H9 (cell line): Measurements from ENCODE around the gene RUNDC3A. TPM values are rescaled to one million over a fixed set of nuclear protein-coding genes. Genes with fewer than 3 reads are reported as not detected.

Source experiments
- DNase-seq: peaks from one replicate; pipeline ENCODE4 v3.0.0-alpha.2; 2017
- H2AFZ ChIP-seq: one replicate; pipeline ENCODE4 v1.6.1; 2013; ENCODE audit warnings: mild to moderate bottlenecking, low read length, control low read depth, moderate library complexity
- H2AK5ac ChIP-seq: 2 replicates; pipeline ENCODE4 v1.6.1; 2013; ENCODE audit warnings: low read length, control low read depth, mixed read lengths; ENCODE audit not compliant: insufficient read length
- H2BK120ac ChIP-seq: one replicate; pipeline ENCODE4 v1.6.1; 2013; ENCODE audit warnings: low read depth, mild to moderate bottlenecking, low read length, control low read depth, inconsistent platforms; ENCODE audit not compliant: poor library complexity, severe bottlenecking
- H2BK12ac ChIP-seq: 2 replicates; pipeline ENCODE4 v1.6.1; 2013; ENCODE audit warnings: low read length, control low read depth, mixed read lengths, low read depth; ENCODE audit not compliant: insufficient read length
- H2BK15ac ChIP-seq: 2 replicates; pipeline ENCODE4 v1.6.1; 2013; ENCODE audit warnings: low read depth, low read length, control low read depth
- H2BK20ac ChIP-seq: one replicate; pipeline ENCODE4 v1.6.1; 2013; ENCODE audit warnings: low read depth, mild to moderate bottlenecking, low read length, control low read depth, inconsistent platforms; ENCODE audit not compliant: poor library complexity, severe bottlenecking
- H2BK5ac ChIP-seq: 2 replicates; pipeline ENCODE4 v1.6.1; 2013; ENCODE audit warnings: low read length, control low read depth, mixed read lengths; ENCODE audit not compliant: insufficient read length
- H3K14ac ChIP-seq: 2 replicates; pipeline ENCODE4 v1.6.1; 2013; ENCODE audit warnings: low read length, control low read depth; ENCODE audit not compliant: insufficient read depth
- H3K18ac ChIP-seq: 2 replicates; pipeline ENCODE4 v1.6.1; 2013; ENCODE audit warnings: low read depth, mild to moderate bottlenecking, mixed read lengths, low read length, control low read depth; ENCODE audit not compliant: insufficient read length
- H3K23ac ChIP-seq: 2 replicates; pipeline ENCODE4 v1.6.1; 2013; ENCODE audit warnings: low read length, control low read depth, mixed read lengths, low read depth; ENCODE audit not compliant: insufficient read length
- H3K23me2 ChIP-seq: 2 replicates; pipeline ENCODE4 v1.6.1; 2013; ENCODE audit warnings: low read depth, mild to moderate bottlenecking, mixed read lengths, low read length, control low read depth; ENCODE audit not compliant: insufficient read length, poor library complexity, severe bottlenecking
- H3K27ac ChIP-seq: 2 replicates; pipeline ENCODE4 v1.5.1; 2013; ENCODE audit warnings: low read length, control low read depth, mixed read lengths, low read depth; ENCODE audit not compliant: insufficient read length
- H3K27me3 ChIP-seq: 2 replicates; pipeline ENCODE4 v1.6.1; 2013; ENCODE audit warnings: low read length, control low read depth, inconsistent platforms; ENCODE audit not compliant: insufficient read depth
- H3K4ac ChIP-seq: 2 replicates; pipeline ENCODE4 v1.6.1; 2013; ENCODE audit warnings: low read depth, mild to moderate bottlenecking, control low read depth, inconsistent platforms, low read length, moderate library complexity
- H3K4me1 ChIP-seq: 2 replicates; pipeline ENCODE4 v1.6.1; 2013; ENCODE audit warnings: low read length, control low read depth, inconsistent platforms; ENCODE audit not compliant: insufficient read depth
- H3K4me2 ChIP-seq: 2 replicates; pipeline ENCODE4 v1.6.1; 2013; ENCODE audit warnings: low read length, control low read depth, mixed read lengths; ENCODE audit not compliant: insufficient read length, insufficient read depth
- H3K56ac ChIP-seq: 2 replicates; pipeline ENCODE4 v1.6.1; 2013; ENCODE audit warnings: low read depth, mild to moderate bottlenecking, mixed read lengths, low read length, control low read depth; ENCODE audit not compliant: insufficient read length
- H3K79me1 ChIP-seq: 2 replicates; pipeline ENCODE4 v1.6.1; 2013; ENCODE audit warnings: low read depth, mild to moderate bottlenecking, moderate library complexity, low read length, control low read depth, inconsistent platforms; ENCODE audit not compliant: insufficient read depth, poor library complexity, severe bottlenecking
- H3K79me2 ChIP-seq: 2 replicates; pipeline ENCODE4 v1.6.1; 2013; ENCODE audit warnings: low read length, control low read depth, inconsistent platforms; ENCODE audit not compliant: insufficient read depth
- H3K9ac ChIP-seq: 2 replicates; pipeline ENCODE4 v1.6.1; 2013; ENCODE audit warnings: low read length, control low read depth, mixed read lengths; ENCODE audit not compliant: insufficient read length; ENCODE audit errors: extremely low read depth
- H3K9me3 ChIP-seq: one replicate; pipeline ENCODE4 v1.6.1; 2013; ENCODE audit warnings: low read depth, low read length, inconsistent platforms; ENCODE audit not compliant: control insufficient read depth
- H3T11ph ChIP-seq: one replicate; pipeline ENCODE4 v1.6.1; 2013; ENCODE audit warnings: mild to moderate bottlenecking, low read length, control low read depth, inconsistent platforms
- H4K20me1 ChIP-seq: one replicate; pipeline ENCODE4 v1.6.1; 2013; ENCODE audit not compliant: control insufficient read depth, insufficient read length, insufficient read depth
- H4K5ac ChIP-seq: 2 replicates; pipeline ENCODE4 v1.6.1; 2013; ENCODE audit warnings: low read depth, mild to moderate bottlenecking, mixed read lengths, low read length, control low read depth; ENCODE audit not compliant: insufficient read length
- H4K8ac ChIP-seq: replicated peaks from 2 replicates; pipeline ENCODE4 v1.6.1; 2013; ENCODE audit warnings: low read length, control low read depth, mixed read lengths, low read depth; ENCODE audit not compliant: insufficient read length
- H4K91ac ChIP-seq: 2 replicates; pipeline ENCODE4 v1.6.1; 2013; ENCODE audit warnings: low read depth, mild to moderate bottlenecking, moderate library complexity, mixed read lengths, low read length, control low read depth; ENCODE audit not compliant: insufficient read length
- H3K27ac Mint-ChIP-seq, 3 experiments: 2 replicates in 2 of 3; 3 replicates in 1 of 3; pipeline ENCODE4 v1.8.0; 2020 to 2021; ENCODE audit warnings: mixed read lengths in 3 of 3, mild to moderate bottlenecking in 1 of 3, moderate library complexity in 1 of 3
- H3K27me3 Mint-ChIP-seq: 2 replicates; pipeline ENCODE4 v1.8.0; 2021; ENCODE audit warnings: low read depth, mild to moderate bottlenecking, moderate library complexity, mixed read lengths
- H3K36me3 Mint-ChIP-seq, 3 experiments: 2 replicates in 2 of 3; 3 replicates in 1 of 3; pipeline ENCODE4 v1.8.0; 2020 to 2021; ENCODE audit warnings: low read depth in 3 of 3, mixed read lengths in 3 of 3; ENCODE audit not compliant: insufficient read depth in 1 of 3
- H3K4me1 Mint-ChIP-seq, 2 experiments: 2 replicates each; pipeline ENCODE4 v1.8.0; 2020; ENCODE audit warnings: mixed read lengths in 2 of 2
- H3K4me3 Mint-ChIP-seq, 2 experiments: 2 replicates in 1 of 2; 3 replicates in 1 of 2; pipeline ENCODE4 v1.8.0; 2020 to 2021; ENCODE audit warnings: mild to moderate bottlenecking in 2 of 2, mixed read lengths in 2 of 2, moderate library complexity in 1 of 2
- H3K9me3 Mint-ChIP-seq, 2 experiments: 2 replicates in 1 of 2; 3 replicates in 1 of 2; pipeline ENCODE4 v1.8.0; 2020; ENCODE audit warnings: mild to moderate bottlenecking in 2 of 2, mixed read lengths in 2 of 2, moderate library complexity in 1 of 2
- WGBS: extraction: QIAGEN DNeasy Blood & Tissue Kit; methylation state at CpG from one replicate; pipeline ENCODE4 v1.1.7; 2013; ENCODE audit warnings: missing lambda C conversion rate, low lambda C conversion rate, mixed read lengths; ENCODE audit not compliant: insufficient read length; ENCODE audit errors: extremely low coverage; 5-methylcytosine and 5-hydroxymethylcytosine counted together
- total RNA-seq: library from RNA; stranded (reverse); gene quantifications from 2 replicates; pipeline ENCODE4 v1.2.1, GENCODE V29; 2021
- TF ChIP-seq, protein P1 (sequence below): fragments of 200-600 bp; sonication (generic); conservative IDR thresholded peaks from 3 replicates; pipeline ENCODE4 v1.8.0; 2021; ENCODE audit warnings: antibody characterized with exemption, mild to moderate bottlenecking

RUNDC3A gene
- total RNA-seq, 1 experiment from 2014 or later: 3.8 TPM

DNA sequence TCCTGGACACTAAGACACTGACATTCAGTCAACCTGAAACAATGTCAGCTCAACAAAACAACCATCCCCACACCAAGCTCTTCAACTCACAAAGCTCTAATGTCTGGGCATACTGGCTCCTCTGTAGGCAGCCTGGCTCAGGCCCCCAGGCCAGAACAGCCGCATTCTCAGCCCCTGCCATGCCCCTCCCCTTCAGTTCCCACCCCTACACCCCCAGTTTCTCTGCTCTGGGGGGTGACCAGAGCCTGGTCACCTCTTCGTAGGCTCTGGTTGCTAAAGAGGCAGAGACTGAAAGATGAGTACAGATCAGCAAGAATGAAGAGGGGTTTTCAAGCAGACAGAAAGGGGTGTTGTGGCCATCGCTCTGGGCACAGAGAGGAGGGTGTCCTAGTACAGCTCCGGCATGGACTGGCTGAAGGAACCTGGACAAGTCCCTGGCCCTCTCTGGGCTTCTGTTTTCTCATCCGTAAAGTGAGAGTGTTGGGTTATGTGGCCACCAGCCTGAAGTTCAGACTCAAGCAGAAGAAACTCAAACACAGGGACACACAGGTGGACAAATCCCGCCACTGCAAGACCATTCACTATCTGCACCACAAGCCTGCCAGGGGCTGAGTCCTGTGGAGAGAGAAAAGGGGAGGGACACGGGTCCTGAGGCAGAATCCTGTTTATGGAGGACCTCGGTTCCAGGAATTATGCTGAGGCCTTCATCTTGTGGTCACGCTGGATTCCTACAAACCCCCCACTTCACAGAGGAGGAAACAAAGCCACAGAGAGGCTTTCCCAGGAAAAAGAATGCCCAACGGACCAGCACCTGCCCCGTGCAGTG, 39.5 kb upstream of the RUNDC3A start:
- Mint-ChIP-seq H3K36me3 (no peaks in the 10 kb centered on the region; a peak in 1 of 7 replicates), H3K9me3 (no peaks in the 10 kb centered on the region), H3K4me1 (peaks cover 16 to 22% of the 10 kb centered on the region in 2 experiments), H3K27me3 (peaks cover 7% of the 10 kb centered on the region), H3K27ac (peak overlapping the region in 2 of 3 experiments; percentile 62 to 78; a peak in 1 of 7 replicates), H3K4me3 (no peak overlapping the region)
- no peaks in the 10 kb centered on the region for H4K20me1 ChIP-seq
- no peak for DNase-seq
- H3K79me1 ChIP-seq: no peaks in the 10 kb centered on the region
- no peaks in the 10 kb centered on the region for H3K79me2 ChIP-seq
- H4K5ac ChIP-seq: no peak overlapping the region
- H2AFZ ChIP-seq: no peak overlapping the region
- WGBS: no CpG with 5 or more reads among the region's 11 CpGs
- TF ChIP-seq, protein P1, sequence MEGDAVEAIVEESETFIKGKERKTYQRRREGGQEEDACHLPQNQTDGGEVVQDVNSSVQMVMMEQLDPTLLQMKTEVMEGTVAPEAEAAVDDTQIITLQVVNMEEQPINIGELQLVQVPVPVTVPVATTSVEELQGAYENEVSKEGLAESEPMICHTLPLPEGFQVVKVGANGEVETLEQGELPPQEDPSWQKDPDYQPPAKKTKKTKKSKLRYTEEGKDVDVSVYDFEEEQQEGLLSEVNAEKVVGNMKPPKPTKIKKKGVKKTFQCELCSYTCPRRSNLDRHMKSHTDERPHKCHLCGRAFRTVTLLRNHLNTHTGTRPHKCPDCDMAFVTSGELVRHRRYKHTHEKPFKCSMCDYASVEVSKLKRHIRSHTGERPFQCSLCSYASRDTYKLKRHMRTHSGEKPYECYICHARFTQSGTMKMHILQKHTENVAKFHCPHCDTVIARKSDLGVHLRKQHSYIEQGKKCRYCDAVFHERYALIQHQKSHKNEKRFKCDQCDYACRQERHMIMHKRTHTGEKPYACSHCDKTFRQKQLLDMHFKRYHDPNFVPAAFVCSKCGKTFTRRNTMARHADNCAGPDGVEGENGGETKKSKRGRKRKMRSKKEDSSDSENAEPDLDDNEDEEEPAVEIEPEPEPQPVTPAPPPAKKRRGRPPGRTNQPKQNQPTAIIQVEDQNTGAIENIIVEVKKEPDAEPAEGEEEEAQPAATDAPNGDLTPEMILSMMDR: no peak
- no peak overlapping the region for H2AK5ac ChIP-seq
- no peak overlapping the region for H3K9ac ChIP-seq
- H2BK12ac ChIP-seq: no peak overlapping the region
- H3K4me2 ChIP-seq: no peak overlapping the region
- no peak overlapping the region for H4K91ac ChIP-seq
- no peak overlapping the region for H3T11ph ChIP-seq
- no peaks in the 10 kb centered on the region for H3K9me3 ChIP-seq
- no peaks in the 10 kb centered on the region for H3K23me2 ChIP-seq
- H3K18ac ChIP-seq: no peak overlapping the region
- H3K4ac ChIP-seq: no peak overlapping the region
- H3K27me3 ChIP-seq: no peaks in the 10 kb centered on the region
- H3K27ac ChIP-seq: no peak overlapping the region
- no peak overlapping the region for H3K14ac ChIP-seq
- H2BK20ac ChIP-seq: no peak overlapping the region
- no peak overlapping the region for H2BK15ac ChIP-seq
- H2BK120ac ChIP-seq: no peak overlapping the region
- no peak overlapping the region for H2BK5ac ChIP-seq
- H4K8ac ChIP-seq: no peak overlapping the region
- H3K56ac ChIP-seq: no peak overlapping the region
- H3K23ac ChIP-seq: no peak overlapping the region
- H3K4me1 ChIP-seq: peaks cover 2% of the 10 kb centered on the region; the same call in 1 of the 2 replicates
